Measurements from ENCODE around the gene SMG6.
"Not testable (repeated sequence)": the region's sequence is repeated elsewhere in the genome, so short reads cannot be mapped to it uniquely, and the experiment has no call there.

SMG6 gene

GRCh38 chr17:2259769-2260536, 43.6 kb downstream of the SMG6 start:
- TF ChIP-seq CTCF (conservative IDR thresholded peaks at IDR 0.05; ENCODE audit: low read depth) = no peak
- DNase-seq (ENCODE audit: low spot score) = no peak
- ChIA-PET POLR2A (ENCODE audit: low non-redundant PET) (no interaction called here), CTCF (interaction anchor here (3.0 kb wide), 1 partner anchor 15 kb away, joined by 15 read pairs; no protein-coding TSS in a partner anchor)
- H3K27ac ChIP-seq = no peak overlapping the region

DNA sequence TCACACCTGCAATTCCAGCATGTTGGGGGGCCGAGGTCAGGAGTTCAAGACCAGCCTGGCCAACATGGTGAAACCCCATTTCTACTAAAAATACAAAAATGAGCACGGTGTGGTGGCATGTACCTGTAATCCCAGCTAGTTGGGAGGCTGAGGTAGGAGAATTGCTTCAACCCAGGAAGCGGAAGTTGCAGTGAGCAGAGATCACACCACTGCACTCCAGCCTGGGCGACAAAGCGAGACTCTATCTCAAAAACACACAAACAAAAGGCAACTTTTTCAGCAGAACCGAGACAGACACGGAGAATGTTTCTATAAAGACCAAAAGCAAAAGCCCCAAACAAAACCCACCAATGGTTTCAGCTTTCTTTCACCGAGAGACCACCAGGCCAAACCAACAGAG, 44.8 kb downstream of the SMG6 start:
- H3K27ac ChIP-seq; POLR2A ChIA-PET (ENCODE audit: low non-redundant PET); DNase-seq (ENCODE audit: low spot score): not testable (repeated sequence)
- CTCF ChIA-PET = interaction anchor here (0.7 to 3.0 kb wide), 2 partner anchors 14 to 231 kb away, joined by 3 to 15 read pairs; no protein-coding TSS in a partner anchor

GRCh38 chr17:2253768-2254406, 49.7 kb downstream of the SMG6 start:
- DNase-seq (ENCODE audit: low spot score) = no peak
- ChIA-PET POLR2A (ENCODE audit: low non-redundant PET) (no interaction called here), CTCF (interaction anchor here (0.6 to 2.1 kb wide), 3 partner anchors 9 to 405 kb away, joined by 4 to 10 read pairs (median 4); no protein-coding TSS in a partner anchor)
- TF ChIP-seq CTCF (conservative IDR thresholded peaks at IDR 0.05; ENCODE audit: low read depth) = no peak
- no peak overlapping the region for H3K27ac ChIP-seq

- ChIA-PET POLR2A (ENCODE audit: low non-redundant PET) (no interaction called here), CTCF (interaction anchor here (0.7 to 2.1 kb wide), 3 partner anchors 9 to 195 kb away, joined by 4 to 10 read pairs (median 4); no protein-coding TSS in a partner anchor)
- no peak for DNase-seq (ENCODE audit: low spot score)
- no peak overlapping the region for H3K27ac ChIP-seq
- TF ChIP-seq CTCF (conservative IDR thresholded peaks at IDR 0.05; ENCODE audit: low read depth) = no peak
Measured at GRCh38 chr17:2253362-2253761, 50.2 kb downstream of the SMG6 start.

GRCh38 chr17:2251098-2251497, 52.5 kb downstream of the SMG6 start:
- POLR2A ChIA-PET (ENCODE audit: low non-redundant PET) = no interaction called here

GRCh38 chr17:2250140-2251095, 53.2 kb downstream of the SMG6 start:
- H3K27ac ChIP-seq = no peak overlapping the region
- TF ChIP-seq CTCF (conservative IDR thresholded peaks at IDR 0.05; ENCODE audit: low read depth) = no peak
- ChIA-PET POLR2A (ENCODE audit: low non-redundant PET) (no interaction called here), CTCF (no interaction called here)
- no peak for DNase-seq (ENCODE audit: low spot score)

More at GRCh38 chr17:2251098-2251497, 52.5 kb downstream of the SMG6 start:
- TF ChIP-seq CTCF (conservative IDR thresholded peaks at IDR 0.05; ENCODE audit: low read depth) = no peak
- no peak for DNase-seq (ENCODE audit: low spot score)
- CTCF ChIA-PET = no interaction called here
- no peak overlapping the region for H3K27ac ChIP-seq
